IMR-90 (cell line): ENCODE measurements around the gene FAAP20. TPM values are rescaled to one million over a fixed set of nuclear protein-coding genes. Genes with fewer than 3 reads are reported as not detected.
A peak's percentile ranks its signal among the peaks of the same experiment; 100 is the strongest.

Source experiments
- ATAC-seq: fragments of 200-7000 bp; cut with Tn5 transposase; 2 replicates; pipeline ENCODE4 v1.9.1; 2020; ENCODE audit warnings: low read depth, mild to moderate bottlenecking, moderate library complexity
- BruUV-seq: library from RNA; stranded (reverse); fragments of 400-500 nt; replicated peaks from 2 replicates; lab custom pipeline; 2021; lab: Mats Ljungman, UMichigan
- CTCF ChIA-PET: fragments of 300-600 bp; formaldehyde crosslinking; extraction: SDS; loops from one replicate; lab custom pipeline; 2021; ENCODE audit warnings: antibody characterized with exemption; lab: Yijun Ruan, JAX
- POLR2A ChIA-PET: fragments of 300-600 bp; sonication (Branson Sonifier 250); formaldehyde crosslinking; loops from one replicate; lab custom pipeline; 2022; ENCODE audit warnings: antibody characterized with exemption; ENCODE audit not compliant: unreplicated experiment; lab: Charles Lee
- DNase-seq: peaks from one replicate; pipeline ENCODE4 v3.0.0; 2013
- H2AFZ ChIP-seq: replicated peaks from 2 replicates; pipeline ENCODE3; 2013; ENCODE audit warnings: low read length, mild to moderate bottlenecking; ENCODE audit not compliant: poor library complexity
- H2AK5ac ChIP-seq: 2 replicates; pipeline ENCODE4 v1.6.1; 2013; ENCODE audit warnings: low read depth, low read length, inconsistent platforms
- H2AK9ac ChIP-seq: replicated peaks from 2 replicates; pipeline ENCODE3; 2013; ENCODE audit warnings: mild to moderate bottlenecking, low read depth, low read length, moderate library complexity; ENCODE audit not compliant: poor library complexity
- H2BK120ac ChIP-seq: 2 replicates; pipeline ENCODE4 v1.6.1; 2013; ENCODE audit warnings: low read depth, low read length, inconsistent platforms
- H2BK15ac ChIP-seq: 3 replicates; pipeline ENCODE4 v1.6.1; 2013; ENCODE audit warnings: low read depth, low read length, inconsistent platforms
- H2BK20ac ChIP-seq: 2 replicates; pipeline ENCODE4 v1.6.1; 2013; ENCODE audit warnings: low read depth, mild to moderate bottlenecking, inconsistent platforms, low read length, moderate library complexity
- H2BK5ac ChIP-seq: 2 replicates; pipeline ENCODE4 v1.6.1; 2013; ENCODE audit warnings: mild to moderate bottlenecking, low read depth, low read length, inconsistent platforms; ENCODE audit not compliant: poor library complexity, severe bottlenecking
- H3K14ac ChIP-seq: replicated peaks from 2 replicates; pipeline ENCODE4 v1.6.1; 2013; ENCODE audit warnings: low read depth, low read length, inconsistent platforms
- H3K18ac ChIP-seq: 2 replicates; pipeline ENCODE4 v1.6.1; 2013; ENCODE audit warnings: low read depth, low read length, control low read depth
- H3K23ac ChIP-seq: 2 replicates; pipeline ENCODE4 v1.6.1; 2013; ENCODE audit warnings: low read depth, low read length, inconsistent platforms
- H3K27ac ChIP-seq: 2 replicates; pipeline ENCODE4 v1.5.1; 2013; ENCODE audit warnings: mild to moderate bottlenecking, control low read depth, low read length; ENCODE audit not compliant: insufficient read depth
- H3K27me3 ChIP-seq: 2 replicates; pipeline ENCODE4 v1.6.1; 2013; ENCODE audit warnings: low read length; ENCODE audit not compliant: control insufficient read depth, insufficient read depth
- H3K36me3 ChIP-seq: 2 replicates; pipeline ENCODE4 v1.6.1; 2013; ENCODE audit warnings: low read length, mixed read lengths; ENCODE audit not compliant: control insufficient read depth, insufficient read depth
- H3K4ac ChIP-seq: 2 replicates; pipeline ENCODE4 v1.6.1; 2013; ENCODE audit warnings: low read depth, low read length, inconsistent platforms
- H3K4me1 ChIP-seq: 2 replicates; pipeline ENCODE4 v1.6.1; 2013; ENCODE audit warnings: low read length, mixed read lengths; ENCODE audit not compliant: control insufficient read depth, insufficient read depth
- H3K4me2 ChIP-seq: 2 replicates; pipeline ENCODE4 v1.6.1; 2013; ENCODE audit warnings: low read depth, mild to moderate bottlenecking, control low read depth, low read length, moderate library complexity
- H3K4me3 ChIP-seq: 2 replicates; pipeline ENCODE4 v1.5.1; 2013; ENCODE audit warnings: low read depth, mild to moderate bottlenecking, control low read depth, low read length, moderate library complexity; ENCODE audit not compliant: insufficient read depth
- H3K56ac ChIP-seq: 2 replicates; pipeline ENCODE4 v1.6.1; 2013; ENCODE audit warnings: low read length, inconsistent platforms; ENCODE audit not compliant: insufficient read depth; ENCODE audit errors: extremely low read depth
- H3K79me1 ChIP-seq, 2 experiments: 2 replicates each; pipeline ENCODE4 v1.6.1; 2013; ENCODE audit warnings: low read length in 2 of 2, inconsistent platforms in 1 of 2, low read depth in 1 of 2
- H3K9ac ChIP-seq: 2 replicates; pipeline ENCODE4 v1.6.1; 2013; ENCODE audit warnings: low read depth, low read length, control low read depth
- H3K9me1 ChIP-seq: 2 replicates; pipeline ENCODE4 v1.6.1; 2013; ENCODE audit warnings: low read length, inconsistent platforms; ENCODE audit not compliant: insufficient read depth
- H3K9me3 ChIP-seq: 2 replicates; pipeline ENCODE4 v1.6.1; 2013; ENCODE audit warnings: low read length; ENCODE audit not compliant: control insufficient read depth, insufficient read depth
- H4K20me1 ChIP-seq: 2 replicates; pipeline ENCODE4 v1.6.1; 2013; ENCODE audit warnings: low read length, inconsistent platforms; ENCODE audit not compliant: insufficient read depth
- H4K5ac ChIP-seq: 2 replicates; pipeline ENCODE4 v1.6.1; 2013; ENCODE audit warnings: mild to moderate bottlenecking, low read depth, low read length, control low read depth
- H4K8ac ChIP-seq, 2 experiments: 2 replicates each; pipeline ENCODE4 v1.6.1; 2013; ENCODE audit warnings: low read depth in 2 of 2, low read length in 2 of 2, control low read depth in 1 of 2, inconsistent platforms in 1 of 2
- H4K91ac ChIP-seq: 2 replicates; pipeline ENCODE4 v1.6.1; 2013; ENCODE audit warnings: low read depth, low read length, inconsistent platforms; ENCODE audit not compliant: insufficient read depth
- FOS ChIP-seq: fragments of 150-350 bp; IDR thresholded peaks from 2 replicates; pipeline ENCODE4 v1.6.1; 2016; ENCODE audit warnings: low read depth, low read length
- RFX5 ChIP-seq: IDR thresholded peaks from 2 replicates; pipeline ENCODE4 v1.8.0; 2012; ENCODE audit warnings: low read depth, mild to moderate bottlenecking, low read length, moderate library complexity
- WGBS, 2 experiments: methylation state at CpG; one replicate each; pipeline versions ENCODE4 v1.1.5 to v1.1.7; 2013; ENCODE audit warnings: missing lambda C conversion rate in 2 of 2; ENCODE audit not compliant: insufficient read length in 1 of 2; ENCODE audit errors: extremely low coverage in 2 of 2; 5-methylcytosine and 5-hydroxymethylcytosine counted together
- dilution Hi-C: fragments of 300-500 bp; cut with HindIII; formaldehyde crosslinking; loops from one replicate; pipeline ENCODE4 v1.14.3; 2018; ENCODE audit warnings: low sequenced_read_pairs; ENCODE audit not compliant: unreplicated experiment
- in situ Hi-C: fragments of 300-500 bp; cut with MboI; formaldehyde crosslinking; loops from 3 replicates; pipeline ENCODE4 v1.14.3; 2019; ENCODE audit warnings: low sequenced_read_pairs, inconsistent platforms, mixed read lengths
- intact Hi-C: fragments of 100-400 bp; cut with micrococcal nuclease; formaldehyde crosslinking; loops from 2 replicates; pipeline ENCODE4 v1.10.0; 2022
- polyA plus RNA-seq, 3 experiments: library from polyadenylated mRNA; depleted of rRNA; stranded (reverse); fragments of >200 nt; gene quantifications; 2 replicates each; pipeline ENCODE4 v1.2.3, GENCODE V29; 2012; ENCODE audit warnings: low replicate concordance in 1 of 3
- total RNA-seq: library from RNA; depleted of rRNA; stranded (reverse); fragments of >200 nt; gene quantifications from 2 replicates; pipeline ENCODE4 v1.2.3, GENCODE V29; 2012

Gene FAAP20
- total and polyA plus RNA-seq, 2 of the 4 experiments (the other 2 are of a cell fraction) = 6.5 to 31.5 TPM

GRCh38 chr1:2180297-2181245 lies 14.0 kb downstream of the FAAP20 start:
- no peak overlapping the region for H2AK5ac ChIP-seq
- no peak overlapping the region for H2BK120ac ChIP-seq
- TF ChIP-seq RFX5 = no peak
- peak; percentile 68; the same call in 1 of the 2 replicates for TF ChIP-seq FOS
- no peaks in the 10 kb centered on the region for H3K9me3 ChIP-seq
- no peak overlapping the region for H2BK15ac ChIP-seq
- dilution Hi-C loops (no loop called here), in situ Hi-C loops (loop anchor here (25.0 kb wide), 1 partner anchor 357 kb away; the partner anchor contains the start of genes HES5 and PANK4), intact Hi-C loops (no loop called here)
- ChIA-PET CTCF (no interaction called here), POLR2A (no interaction called here)
- H4K91ac ChIP-seq = no peak overlapping the region
- H3K56ac ChIP-seq = no peak overlapping the region
- H2AK9ac ChIP-seq = peak overlapping the region; percentile 61
- no peak overlapping the region for H3K14ac ChIP-seq
- no peak overlapping the region for H3K4ac ChIP-seq
- H3K9ac ChIP-seq = no peak overlapping the region
- no peaks in the 10 kb centered on the region for H3K27me3 ChIP-seq
- peak; percentile 44 for DNase-seq
- no peak overlapping the region for H3K18ac ChIP-seq
- no peaks in the 10 kb centered on the region for H3K79me1 ChIP-seq
- H3K4me1 ChIP-seq = no peaks in the 10 kb centered on the region
- 86% methylated on average over 48 of the region's 58 CpGs; no CpG with 5 or more reads in 1 of the 2 experiments for WGBS, 2 experiments
- H3K36me3 ChIP-seq = peaks cover 9% of the 10 kb centered on the region; the same call in 1 of the 2 replicates
- no peak overlapping the region for H4K8ac ChIP-seq
- H3K4me3 ChIP-seq = no peak overlapping the region
- no peak for ATAC-seq
- no peak overlapping the region for H3K27ac ChIP-seq
- H2AFZ ChIP-seq = peak overlapping the region; percentile 21
- no peak overlapping the region for H2BK5ac ChIP-seq
- no peaks in the 10 kb centered on the region for H4K20me1 ChIP-seq
- no peak overlapping the region for H4K5ac ChIP-seq
- H3K23ac ChIP-seq = no peak overlapping the region
- H3K9me1 ChIP-seq = no peaks in the 10 kb centered on the region
- H2BK20ac ChIP-seq = no peak overlapping the region
- no TSS peak for BruUV-seq
- no peak overlapping the region for H3K4me2 ChIP-seq
